NCI-H2171 treated with DMSO at 0.1 percent for 48 hours (cell line): Measurements from ENCODE around the gene YIF1B.

Experiments
- DNase-seq: peaks from one replicate; lab custom pipeline; 2025; lab: John Stamatoyannopoulos, UW

YIF1B gene

GRCh38 chr19:38304352-38304865, 11.3 kb downstream of the YIF1B start:
- DNase-seq = no peak

GRCh38 chr19:38303517-38304351, 12.0 kb downstream of the YIF1B start, which contains the start of gene C19orf33:
Gene C19orf33, plus strand, starts transcription at chr19:38304251. Its CDS starts 11 bp downstream, at chr19:38304262.
- no peak for DNase-seq

- no peak for DNase-seq
Observed at GRCh38 chr19:38298821-38299680, 16.7 kb downstream of the YIF1B start.

- no peak for DNase-seq
Observed at GRCh38 chr19:38294090-38294489, 21.7 kb downstream of the YIF1B start.

GRCh38 chr19:38293281-38293680, 22.5 kb downstream of the YIF1B start:
- DNase-seq = no peak

- DNase-seq = no peak
Observed at GRCh38 chr19:38291855-38292254, 23.9 kb downstream of the YIF1B start.

GRCh38 chr19:38290631-38291147, 25.1 kb downstream of the YIF1B start:
- no peak for DNase-seq

GRCh38 chr19:38289955-38290354, 25.8 kb downstream of the YIF1B start:
- no peak for DNase-seq

GRCh38 chr19:38288123-38288855, 27.5 kb downstream of the YIF1B start:
- no peak for DNase-seq

- no peak for DNase-seq
Observed at GRCh38 chr19:38287604-38288003, 28.1 kb downstream of the YIF1B start.

- no peak for DNase-seq
Observed at GRCh38 chr19:38285567-38285966, 30.2 kb downstream of the YIF1B start.

GRCh38 chr19:38284422-38284821, 31.3 kb downstream of the YIF1B start:
- DNase-seq = no peak

- DNase-seq = peak; percentile 72
Observed at GRCh38 chr19:38283271-38283670, 32.5 kb downstream of the YIF1B start.

GRCh38 chr19:38281811-38282566, 33.8 kb downstream of the YIF1B start:
- DNase-seq = no peak

- DNase-seq = no peak
Observed at GRCh38 chr19:38280030-38280921, 35.5 kb downstream of the YIF1B start.

- DNase-seq = no peak
Observed at GRCh38 chr19:38278751-38279150, 37.0 kb downstream of the YIF1B start.

- no peak for DNase-seq
Observed at GRCh38 chr19:38277969-38278680, 37.6 kb downstream of the YIF1B start.

- no peak for DNase-seq
Observed at GRCh38 chr19:38277549-38277948, 38.2 kb downstream of the YIF1B start.

GRCh38 chr19:38276942-38277517, 38.7 kb downstream of the YIF1B start:
- DNase-seq = no peak
